Measurements from ENCODE around the gene OVCA2.

GRCh38 chr17:2027528-2028233, 14.1 kb upstream of the OVCA2 start:
- TF ChIP-seq, protein P1, sequence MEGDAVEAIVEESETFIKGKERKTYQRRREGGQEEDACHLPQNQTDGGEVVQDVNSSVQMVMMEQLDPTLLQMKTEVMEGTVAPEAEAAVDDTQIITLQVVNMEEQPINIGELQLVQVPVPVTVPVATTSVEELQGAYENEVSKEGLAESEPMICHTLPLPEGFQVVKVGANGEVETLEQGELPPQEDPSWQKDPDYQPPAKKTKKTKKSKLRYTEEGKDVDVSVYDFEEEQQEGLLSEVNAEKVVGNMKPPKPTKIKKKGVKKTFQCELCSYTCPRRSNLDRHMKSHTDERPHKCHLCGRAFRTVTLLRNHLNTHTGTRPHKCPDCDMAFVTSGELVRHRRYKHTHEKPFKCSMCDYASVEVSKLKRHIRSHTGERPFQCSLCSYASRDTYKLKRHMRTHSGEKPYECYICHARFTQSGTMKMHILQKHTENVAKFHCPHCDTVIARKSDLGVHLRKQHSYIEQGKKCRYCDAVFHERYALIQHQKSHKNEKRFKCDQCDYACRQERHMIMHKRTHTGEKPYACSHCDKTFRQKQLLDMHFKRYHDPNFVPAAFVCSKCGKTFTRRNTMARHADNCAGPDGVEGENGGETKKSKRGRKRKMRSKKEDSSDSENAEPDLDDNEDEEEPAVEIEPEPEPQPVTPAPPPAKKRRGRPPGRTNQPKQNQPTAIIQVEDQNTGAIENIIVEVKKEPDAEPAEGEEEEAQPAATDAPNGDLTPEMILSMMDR (IDR thresholded peaks at IDR 0.05), result no peak
- TF ChIP-seq EP300 (IDR thresholded peaks at IDR 0.05), result no peak
- TF ChIP-seq POLR2A (IDR thresholded peaks at IDR 0.05), result no peak
